HCT116 (cell line): ENCODE measurements around the gene XPNPEP2. TPM values are rescaled to one million over a fixed set of nuclear protein-coding genes. Genes with fewer than 3 reads are reported as not detected.

Source experiments
- ATAC-seq: fragments of 200-7000 bp; cut with Tn5 transposase; 2 replicates; pipeline ENCODE4 v1.9.1; 2020; ENCODE audit warnings: mild to moderate bottlenecking, moderate library complexity
- BruUV-seq: library from RNA; stranded (reverse); fragments of 400-500 nt; replicated peaks from 2 replicates; lab custom pipeline; 2021; lab: Mats Ljungman, UMichigan
- CTCF ChIA-PET: fragments of 300-600 bp; sonication (Branson Sonifier 250); formaldehyde crosslinking; loops from one replicate; lab custom pipeline; 2021; ENCODE audit warnings: antibody characterized with exemption; lab: Charles Lee
- POLR2A ChIA-PET: fragments of 300-600, 350-600 bp; sonication (Branson Sonifier 250); formaldehyde crosslinking; loops from one replicate; lab custom pipeline; 2021; ENCODE audit warnings: antibody characterized with exemption; lab: Charles Lee
- RAD21 ChIA-PET, 2 experiments: fragments of 300-600 bp; sonication (Branson Sonifier 250); formaldehyde crosslinking; loops; one replicate each; lab custom pipeline; 2023; ENCODE audit warnings: low total read pairs in 2 of 2; ENCODE audit not compliant: uncharacterized antibody in 2 of 2, unreplicated experiment in 2 of 2, low non-redundant PET in 1 of 2; lab: Charles Lee
- DNase-seq: peaks from one replicate; pipeline ENCODE4 v3.0.0-alpha.2; 2010; ENCODE audit warnings: low read depth, low spot score
- H2AFZ ChIP-seq: fragments of 200-600 bp; shearing (Covaris generic), sonication (generic); 2 replicates; pipeline ENCODE4 v1.6.1; 2017; ENCODE audit warnings: low read depth, mixed run types, mixed read lengths, antibody characterized with exemption, low read length; ENCODE audit not compliant: poor library complexity, severe bottlenecking
- H3K27ac ChIP-seq: 2 replicates; pipeline ENCODE4 v1.5.1; 2012; ENCODE audit warnings: low read depth, low read length
- H3K27me3 ChIP-seq: fragments of 200-600 bp; sonication (generic); 2 replicates; pipeline ENCODE4 v1.6.1; 2016; ENCODE audit warnings: mixed run types, low read length, mixed read lengths; ENCODE audit not compliant: insufficient read depth
- H3K36me3 ChIP-seq, 2 experiments: fragments of 200-500 bp in 1 of 2; fragments of 200-600 bp in 1 of 2; sonication (Bioruptor generic) in 1 of 2; sonication (generic) in 1 of 2; 2 replicates each; pipeline versions ENCODE4 v1.5.1 to v1.6.1; 2014 to 2016; ENCODE audit warnings: low read length in 2 of 2, inconsistent platforms in 1 of 2, mixed read lengths in 1 of 2, mixed run types in 1 of 2; ENCODE audit not compliant: insufficient read depth in 2 of 2, control insufficient read depth in 1 of 2
- H3K4me1 ChIP-seq, 2 experiments: fragments of 200-600 bp in 1 of 2; sonication (generic) in 1 of 2; 2 replicates each; pipeline versions ENCODE4 v1.5.1 to v1.6.1; 2012 to 2017; ENCODE audit warnings: low read length in 2 of 2, inconsistent platforms in 1 of 2, mild to moderate bottlenecking in 1 of 2, mixed read lengths in 1 of 2, mixed run types in 1 of 2, moderate library complexity in 1 of 2; ENCODE audit not compliant: insufficient read depth in 2 of 2, control insufficient read depth in 1 of 2
- H3K4me2 ChIP-seq: fragments of 200-600 bp; sonication (generic); 2 replicates; pipeline ENCODE4 v1.6.1; 2017; ENCODE audit warnings: mixed run types, low read length, mixed read lengths
- H3K4me3 ChIP-seq, 2 experiments: fragments of 200-600 bp in 1 of 2; sonication (generic) in 1 of 2; replicated peaks in 1 of 2; 2 replicates each; pipeline ENCODE4 v1.5.1; 2011 to 2016; ENCODE audit warnings: low read length in 2 of 2, control low read depth in 1 of 2, low read depth in 1 of 2, mild to moderate bottlenecking in 1 of 2, mixed read lengths in 1 of 2, mixed run types in 1 of 2
- H3K79me2 ChIP-seq: fragments of 200-600 bp; sonication (generic); 2 replicates; pipeline ENCODE4 v1.6.1; 2017; ENCODE audit warnings: mild to moderate bottlenecking, mixed run types, low read length, moderate library complexity, mixed read lengths; ENCODE audit not compliant: insufficient read depth
- H3K9ac ChIP-seq: fragments of 200-600 bp; sonication (generic); 2 replicates; pipeline ENCODE4 v1.6.1; 2016; ENCODE audit warnings: low read length, mixed read lengths
- H3K9me2 ChIP-seq: fragments of 200-600 bp; sonication (generic), shearing (Covaris generic); 2 replicates; pipeline ENCODE4 v1.6.1; 2017; ENCODE audit warnings: mixed run types, mild to moderate bottlenecking, moderate library complexity; ENCODE audit not compliant: insufficient read depth
- H3K9me3 ChIP-seq, 2 experiments: fragments of 200-500 bp in 1 of 2; fragments of 200-600 bp in 1 of 2; sonication (Bioruptor generic) in 1 of 2; sonication (generic) in 1 of 2; 2 replicates each; pipeline ENCODE4 v1.6.1; 2014 to 2017; ENCODE audit warnings: low read length in 2 of 2, mixed read lengths in 2 of 2, inconsistent platforms in 1 of 2, low read depth in 1 of 2, mild to moderate bottlenecking in 1 of 2, mixed run types in 1 of 2, moderate library complexity in 1 of 2; ENCODE audit not compliant: control insufficient read depth in 1 of 2, insufficient read depth in 1 of 2
- H4K20me1 ChIP-seq: fragments of 200-600 bp; sonication (generic), shearing (Covaris generic); 2 replicates; pipeline ENCODE4 v1.6.1; 2017; ENCODE audit warnings: mixed run types, mild to moderate bottlenecking, moderate library complexity; ENCODE audit not compliant: insufficient read depth
- CBX3 ChIP-seq: IDR thresholded peaks from 2 replicates; pipeline ENCODE4 v1.6.1; 2012; ENCODE audit warnings: low read depth
- CEBPB ChIP-seq: IDR thresholded peaks from 2 replicates; pipeline ENCODE4 v1.6.1; 2012; ENCODE audit warnings: low read depth
- EGR1 ChIP-seq: IDR thresholded peaks from 2 replicates; pipeline ENCODE4 v1.6.1; 2012; ENCODE audit warnings: low read depth
- ELF1 ChIP-seq: IDR thresholded peaks from 2 replicates; pipeline ENCODE4 v1.6.1; 2012; ENCODE audit warnings: low read depth, borderline replicate concordance
- EZH2 ChIP-seq: fragments of 200-600 bp; sonication (generic); IDR thresholded peaks from 2 replicates; pipeline ENCODE4 v1.6.1; 2017; ENCODE audit warnings: antibody characterized with exemption, mixed run types
- FOSL1 ChIP-seq: IDR thresholded peaks from 2 replicates; pipeline ENCODE4 v1.6.1; 2012; ENCODE audit warnings: low read depth
- JUND ChIP-seq: IDR thresholded peaks from 2 replicates; pipeline ENCODE4 v1.6.1; 2012
- POLR2A ChIP-seq: IDR thresholded peaks from 2 replicates; pipeline ENCODE4 v1.7.0; 2011; ENCODE audit warnings: borderline replicate concordance; ENCODE audit not compliant: insufficient read depth, insufficient read length; ENCODE audit errors: extremely low read depth
- POLR2AphosphoS5 ChIP-seq: IDR thresholded peaks from 2 replicates; pipeline ENCODE4 v1.6.1; 2011; ENCODE audit warnings: mild to moderate bottlenecking, low read depth, low read length, moderate library complexity
- RAD21 ChIP-seq: IDR thresholded peaks from 2 replicates; pipeline ENCODE4 v1.6.1; 2012; ENCODE audit warnings: low read depth, mild to moderate bottlenecking
- SIN3A ChIP-seq: IDR thresholded peaks from 2 replicates; pipeline ENCODE4 v1.6.1; 2012; ENCODE audit warnings: low read depth
- SRF ChIP-seq: IDR thresholded peaks from 2 replicates; pipeline ENCODE4 v1.6.1; 2012; ENCODE audit warnings: low read depth
- TCF7L2 ChIP-seq: IDR thresholded peaks from 2 replicates; pipeline ENCODE4 v1.7.0; 2011; ENCODE audit warnings: borderline replicate concordance, inconsistent platforms; ENCODE audit not compliant: insufficient read depth, insufficient read length; ENCODE audit errors: extremely low read depth
- YY1 ChIP-seq: IDR thresholded peaks from 2 replicates; pipeline ENCODE4 v1.6.1; 2011; ENCODE audit warnings: low read length, low read depth, moderate library complexity, mild to moderate bottlenecking; ENCODE audit not compliant: insufficient replicate concordance; ENCODE audit errors: extremely low read depth
- ZFX ChIP-seq: fragments of 450-650 bp; IDR thresholded peaks from 2 replicates; pipeline ENCODE4 v1.6.1; 2017
- ZNF274 ChIP-seq: fragments of 200-500 bp; sonication (Bioruptor generic); IDR thresholded peaks from 2 replicates; pipeline ENCODE4 v1.6.1; 2014; ENCODE audit warnings: mild to moderate bottlenecking, low read depth, low read length, inconsistent platforms
- intact Hi-C: fragments of 100-400 bp; cut with micrococcal nuclease; formaldehyde crosslinking; loops from 2 replicates; pipeline ENCODE4 v1.10.0; 2022
- total RNA-seq: library from RNA; stranded (reverse); gene quantifications from one replicate; pipeline ENCODE4 v1.2.1, GENCODE V29; 2021; ENCODE audit not compliant: unreplicated experiment
- TF ChIP-seq, protein P1 (sequence below): IDR thresholded peaks from 2 replicates; pipeline ENCODE4 v1.6.1; 2011; ENCODE audit warnings: mild to moderate bottlenecking, low read length, moderate library complexity; ENCODE audit not compliant: insufficient replicate concordance; ENCODE audit errors: extremely low read depth
- TF ChIP-seq, protein P2 (sequence below): IDR thresholded peaks from 2 replicates; pipeline ENCODE4 v1.6.1; 2012
- TF ChIP-seq, protein P3 (sequence below): IDR thresholded peaks from 2 replicates; pipeline ENCODE4 v1.6.1; 2012
- TF ChIP-seq, protein P4 (sequence below), 3 experiments: fragments of 200-600 bp in 1 of 3; sonication (generic) in 1 of 3; IDR thresholded peaks in 2 of 3; conservative IDR thresholded peaks in 1 of 3; 2 replicates each; pipeline ENCODE4 v1.5.1; 2012 to 2017; ENCODE audit warnings: low read depth in 2 of 3, low read length in 2 of 3, antibody characterized with exemption in 1 of 3, borderline replicate concordance in 1 of 3, control low read depth in 1 of 3, mild to moderate bottlenecking in 1 of 3, mixed read lengths in 1 of 3, mixed run types in 1 of 3, moderate library complexity in 1 of 3; ENCODE audit not compliant: insufficient read depth in 1 of 3

The XPNPEP2 gene
- total RNA-seq, 1 experiment from 2014 or later: not detected

DNA sequence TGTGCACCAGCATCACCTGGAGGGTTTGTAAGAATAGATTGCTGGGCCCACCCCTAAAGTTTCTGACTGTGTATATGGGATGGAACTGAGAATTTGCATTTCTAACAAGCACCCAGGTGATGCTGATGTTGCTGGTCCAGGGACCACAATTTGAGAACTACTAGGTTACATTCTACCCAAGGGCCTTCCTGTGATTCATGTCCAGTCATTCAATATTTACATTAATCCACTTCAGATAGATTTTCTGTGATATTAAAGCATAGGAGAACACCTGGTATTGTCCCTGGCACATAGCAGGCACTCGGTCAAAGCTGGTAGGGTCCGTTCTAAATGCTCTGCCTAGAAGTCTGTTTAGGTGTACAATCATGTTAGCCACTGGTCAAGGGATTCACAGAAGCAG is 19.5 kb upstream of the XPNPEP2 start:
- H3K4me1 ChIP-seq: no peaks in the 10 kb centered on the region
- TF ChIP-seq SRF (no peak), ELF1 (no peak), CEBPB (no peak), ZFX (no peak), RAD21 (no peak), SIN3A (no peak), CBX3 (no peak), JUND (no peak), ZNF274 (no peak), EZH2 (no peak), YY1 (no peak), EGR1 (no peak), POLR2AphosphoS5 (no peak), POLR2A (no peak), FOSL1 (no peak), TCF7L2 (no peak)
- TF ChIP-seq, protein P1, sequence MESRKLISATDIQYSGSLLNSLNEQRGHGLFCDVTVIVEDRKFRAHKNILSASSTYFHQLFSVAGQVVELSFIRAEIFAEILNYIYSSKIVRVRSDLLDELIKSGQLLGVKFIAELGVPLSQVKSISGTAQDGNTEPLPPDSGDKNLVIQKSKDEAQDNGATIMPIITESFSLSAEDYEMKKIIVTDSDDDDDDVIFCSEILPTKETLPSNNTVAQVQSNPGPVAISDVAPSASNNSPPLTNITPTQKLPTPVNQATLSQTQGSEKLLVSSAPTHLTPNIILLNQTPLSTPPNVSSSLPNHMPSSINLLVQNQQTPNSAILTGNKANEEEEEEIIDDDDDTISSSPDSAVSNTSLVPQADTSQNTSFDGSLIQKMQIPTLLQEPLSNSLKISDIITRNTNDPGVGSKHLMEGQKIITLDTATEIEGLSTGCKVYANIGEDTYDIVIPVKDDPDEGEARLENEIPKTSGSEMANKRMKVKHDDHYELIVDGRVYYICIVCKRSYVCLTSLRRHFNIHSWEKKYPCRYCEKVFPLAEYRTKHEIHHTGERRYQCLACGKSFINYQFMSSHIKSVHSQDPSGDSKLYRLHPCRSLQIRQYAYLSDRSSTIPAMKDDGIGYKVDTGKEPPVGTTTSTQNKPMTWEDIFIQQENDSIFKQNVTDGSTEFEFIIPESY: no peak
- TF ChIP-seq, protein P2, sequence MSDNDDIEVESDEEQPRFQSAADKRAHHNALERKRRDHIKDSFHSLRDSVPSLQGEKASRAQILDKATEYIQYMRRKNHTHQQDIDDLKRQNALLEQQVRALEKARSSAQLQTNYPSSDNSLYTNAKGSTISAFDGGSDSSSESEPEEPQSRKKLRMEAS: no peak
- TF ChIP-seq, protein P3, sequence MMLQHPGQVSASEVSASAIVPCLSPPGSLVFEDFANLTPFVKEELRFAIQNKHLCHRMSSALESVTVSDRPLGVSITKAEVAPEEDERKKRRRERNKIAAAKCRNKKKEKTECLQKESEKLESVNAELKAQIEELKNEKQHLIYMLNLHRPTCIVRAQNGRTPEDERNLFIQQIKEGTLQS: no peak
- TF ChIP-seq, protein P4, sequence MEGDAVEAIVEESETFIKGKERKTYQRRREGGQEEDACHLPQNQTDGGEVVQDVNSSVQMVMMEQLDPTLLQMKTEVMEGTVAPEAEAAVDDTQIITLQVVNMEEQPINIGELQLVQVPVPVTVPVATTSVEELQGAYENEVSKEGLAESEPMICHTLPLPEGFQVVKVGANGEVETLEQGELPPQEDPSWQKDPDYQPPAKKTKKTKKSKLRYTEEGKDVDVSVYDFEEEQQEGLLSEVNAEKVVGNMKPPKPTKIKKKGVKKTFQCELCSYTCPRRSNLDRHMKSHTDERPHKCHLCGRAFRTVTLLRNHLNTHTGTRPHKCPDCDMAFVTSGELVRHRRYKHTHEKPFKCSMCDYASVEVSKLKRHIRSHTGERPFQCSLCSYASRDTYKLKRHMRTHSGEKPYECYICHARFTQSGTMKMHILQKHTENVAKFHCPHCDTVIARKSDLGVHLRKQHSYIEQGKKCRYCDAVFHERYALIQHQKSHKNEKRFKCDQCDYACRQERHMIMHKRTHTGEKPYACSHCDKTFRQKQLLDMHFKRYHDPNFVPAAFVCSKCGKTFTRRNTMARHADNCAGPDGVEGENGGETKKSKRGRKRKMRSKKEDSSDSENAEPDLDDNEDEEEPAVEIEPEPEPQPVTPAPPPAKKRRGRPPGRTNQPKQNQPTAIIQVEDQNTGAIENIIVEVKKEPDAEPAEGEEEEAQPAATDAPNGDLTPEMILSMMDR (IDR thresholded peaks at IDR 0.05 in 2 of 3, conservative IDR thresholded peaks at IDR 0.05 in 1 of 3; ENCODE audit: borderline replicate concordance in 1 of 3, insufficient read depth in 1 of 3, low read depth in 2 of 3, low read length in 2 of 3): no peak
- TF ChIP-seq, all 23 proteins: peak for 0
- H3K4me3 ChIP-seq: no peak overlapping the region
- intact Hi-C loops: no loop called here
- H3K9me3 ChIP-seq: no peaks in the 10 kb centered on the region
- no peak overlapping the region for H3K27ac ChIP-seq
- H3K9ac ChIP-seq: no peak overlapping the region
- no peak overlapping the region for H3K4me2 ChIP-seq
- no peaks in the 10 kb centered on the region for H3K27me3 ChIP-seq
- ATAC-seq: no peak
- no peak for DNase-seq
- ChIA-PET CTCF (no interaction called here), RAD21 (no interaction called here), POLR2A (no interaction called here)
- no TSS peak for BruUV-seq
- no peaks in the 10 kb centered on the region for H4K20me1 ChIP-seq
- H3K9me2 ChIP-seq: no peaks in the 10 kb centered on the region
- no peaks in the 10 kb centered on the region for H3K79me2 ChIP-seq
- no peak overlapping the region for H2AFZ ChIP-seq
- no peaks in the 10 kb centered on the region for H3K36me3 ChIP-seq
